Endothelial cell of umbilical vein (primary cell): Measurements from ENCODE around the gene SMOC1. TPM values are rescaled to one million over a fixed set of nuclear protein-coding genes. Genes with fewer than 3 reads are reported as not detected.

Experiments
- BruUV-seq: library from RNA; stranded (reverse); fragments of 400-500 nt; replicated peaks from 2 replicates; lab custom pipeline; 2021; lab: Mats Ljungman, UMichigan
- CTCF ChIA-PET: fragments of 300-600, 350-600 bp; sonication (Branson Sonifier 250); formaldehyde crosslinking; loops from one replicate; lab custom pipeline; 2021; ENCODE audit warnings: antibody characterized with exemption, inconsistent platforms; lab: Charles Lee
- POLR2A ChIA-PET: fragments of 300-600, 350-600 bp; sonication (Branson Sonifier 250); formaldehyde crosslinking; loops from one replicate; lab custom pipeline; 2021; ENCODE audit warnings: antibody characterized with exemption, inconsistent platforms; lab: Charles Lee
- DNase-seq: peaks from one replicate; pipeline ENCODE4 v3.0.0-alpha.2; 2011; ENCODE audit warnings: low read depth, low spot score
- FAIRE-seq: peaks from 2 replicates; lab custom pipeline; 2011; peaks lifted over from hg19 to GRCh38; lab: Jason Lieb, UNC
- H2AFZ ChIP-seq: 2 replicates; pipeline ENCODE4 v1.6.0; 2012; ENCODE audit warnings: low read depth, low read length, control low read depth, inconsistent platforms
- H3K27ac ChIP-seq: 2 replicates; pipeline ENCODE4 v1.5.1; 2011; ENCODE audit warnings: low read depth, mild to moderate bottlenecking, control low read depth, low read length, moderate library complexity; ENCODE audit not compliant: insufficient read depth
- H3K27me3 ChIP-seq, 2 experiments: 2 replicates each; pipeline versions ENCODE4 v1.6.0 to v1.6.1; 2011; ENCODE audit warnings: low read length in 2 of 2, mixed read lengths in 1 of 2; ENCODE audit not compliant: control insufficient read depth in 2 of 2, insufficient read depth in 2 of 2
- H3K36me3 ChIP-seq, 2 experiments: 2 replicates in 1 of 2; 3 replicates in 1 of 2; pipeline ENCODE4 v1.5.1; 2011; ENCODE audit warnings: low read length in 2 of 2, mild to moderate bottlenecking in 1 of 2, moderate library complexity in 1 of 2; ENCODE audit not compliant: control insufficient read depth in 2 of 2, insufficient read depth in 2 of 2; ENCODE audit errors: extremely low read depth in 1 of 2
- H3K4me1 ChIP-seq: 3 replicates; pipeline ENCODE4 v1.5.1; 2011; ENCODE audit warnings: mild to moderate bottlenecking, low read length; ENCODE audit not compliant: control insufficient read depth, insufficient read depth; ENCODE audit errors: extremely low read depth
- H3K4me2 ChIP-seq: 2 replicates; pipeline ENCODE4 v1.6.1; 2011; ENCODE audit warnings: low read length, control low read depth, mixed read lengths; ENCODE audit not compliant: insufficient read depth
- H3K4me3 ChIP-seq, 3 experiments: fragments of 200-600 bp in 1 of 3; sonication (generic), shearing (Covaris generic) in 1 of 3; replicated peaks in 1 of 3; 2 replicates each; pipeline ENCODE4 v1.5.1; 2011 to 2016; ENCODE audit warnings: control low read depth in 3 of 3, low read length in 3 of 3, mild to moderate bottlenecking in 2 of 3, inconsistent platforms in 1 of 3, low read depth in 1 of 3, moderate library complexity in 1 of 3; ENCODE audit not compliant: insufficient read depth in 1 of 3
- H3K79me2 ChIP-seq: 2 replicates; pipeline ENCODE4 v1.6.0; 2012; ENCODE audit warnings: low read length, inconsistent platforms; ENCODE audit not compliant: control insufficient read depth, insufficient read depth
- H3K9ac ChIP-seq: replicated peaks from 2 replicates; pipeline ENCODE3; 2011; ENCODE audit warnings: low read length, control low read depth; ENCODE audit not compliant: insufficient read depth; ENCODE audit errors: extremely low read depth
- H3K9me1 ChIP-seq: replicated peaks from 3 replicates; pipeline ENCODE4 v1.6.0; 2011; ENCODE audit warnings: mild to moderate bottlenecking, low read length; ENCODE audit not compliant: control insufficient read depth, insufficient read depth; ENCODE audit errors: extremely low read depth
- H3K9me3 ChIP-seq: replicated peaks from 2 replicates; pipeline ENCODE4 v1.5.1; 2012; ENCODE audit warnings: low read length, inconsistent platforms; ENCODE audit not compliant: control insufficient read depth, insufficient read depth
- H4K20me1 ChIP-seq: replicated peaks from 2 replicates; pipeline ENCODE3; 2011; ENCODE audit warnings: mild to moderate bottlenecking, low read length; ENCODE audit not compliant: control insufficient read depth, insufficient read depth; ENCODE audit errors: extremely low read depth
- CTCF ChIP-seq, 2 donors: IDR thresholded peaks; 1 replicate in 1 of 2; 2 replicates in 1 of 2; pipeline ENCODE4 v1.5.1; 2011; ENCODE audit warnings: low read length in 2 of 2, mild to moderate bottlenecking in 2 of 2, moderate library complexity in 2 of 2, control low read depth in 1 of 2, inconsistent platforms in 1 of 2, low read depth in 1 of 2; ENCODE audit not compliant: insufficient read depth in 1 of 2; ENCODE audit errors: extremely low read depth in 1 of 2
- GATA2 ChIP-seq: IDR thresholded peaks from 2 replicates; pipeline ENCODE4 v1.7.0; 2011; ENCODE audit warnings: low read depth, mild to moderate bottlenecking, moderate library complexity, mixed read lengths, low read length; ENCODE audit not compliant: insufficient read length, insufficient read depth
- dilution Hi-C: fragments of 300-500 bp; cut with MboI; formaldehyde crosslinking; loops from one replicate; pipeline ENCODE4 v1.15.0; 2019; ENCODE audit warnings: low sequenced_read_pairs; ENCODE audit not compliant: extremely low pct_ligation_motif_present
- intact Hi-C: fragments of 100-400 bp; cut with micrococcal nuclease; formaldehyde crosslinking; loops from one replicate; pipeline ENCODE4 v1.10.0; 2022
- polyA plus RNA-seq, 4 experiments: library from polyadenylated mRNA; depleted of rRNA in 3 of 4; stranded (reverse) in 3 of 4; unstranded in 1 of 4; fragments of >200 nt; gene quantifications; 2 replicates each; pipeline versions ENCODE4 v1.2.1 to v1.2.3, GENCODE V29; 2011 to 2012; ENCODE audit warnings: missing spikeins in 1 of 4
- total RNA-seq: library from RNA; stranded (reverse); gene quantifications from 2 replicates; pipeline ENCODE4 v1.2.3, GENCODE V29; 2021

SMOC1 gene
- total and polyA plus RNA-seq, 2 donors (not counting 3 experiments of a cell fraction or from before 2014, with no cell fraction given) = 0.97 to 1.1 TPM

GRCh38 chr14:70027785-70028428 is 148.7 kb downstream of the SMOC1 start:
- no peak overlapping the region for H2AFZ ChIP-seq
- CTCF ChIA-PET = interaction anchor here (0.6 to 4.4 kb wide), 83 partner anchors 12 to 540 kb away, joined by 3 to 255 read pairs (median 4); partner anchors contain the start of genes CCDC177 and SMOC1
- no peaks in the 10 kb centered on the region for H4K20me1 ChIP-seq
- H3K27me3 ChIP-seq = peaks cover 0 to 2% of the 10 kb centered on the region in 2 experiments
- no peak overlapping the region for H3K4me3 ChIP-seq
- FAIRE-seq (peak; percentile 82), DNase-seq (peak; percentile 56)
- H3K4me2 ChIP-seq = no peak overlapping the region
- no peak overlapping the region for H3K9ac ChIP-seq
- H3K4me1 ChIP-seq = no peaks in the 10 kb centered on the region
- POLR2A ChIA-PET = no interaction called here
- no peaks in the 10 kb centered on the region for H3K79me2 ChIP-seq
- dilution Hi-C loops = no loop called here
- no peaks in the 10 kb centered on the region for H3K9me3 ChIP-seq
- H3K9me1 ChIP-seq = no peaks in the 10 kb centered on the region
- intact Hi-C loops = loop anchor here (1.0 to 5.0 kb wide), 4 partner anchors 151 to 441 kb away; no protein-coding TSS in a partner anchor
- H3K36me3 ChIP-seq = no peaks in the 10 kb centered on the region
- TF ChIP-seq CTCF (IDR thresholded peaks at IDR 0.05; ENCODE audit: extremely low read depth in 1 of 2, insufficient read depth in 1 of 2, low read depth in 1 of 2, low read length in 2 of 2) = peak; percentile 91 to 92
- TF ChIP-seq GATA2 = no peak
- no TSS peak for BruUV-seq
- no peak overlapping the region for H3K27ac ChIP-seq
